GM21360 (cell line): ENCODE data around the gene RPL32.

Source experiments
- ATAC-seq: cut with Tn5 transposase; IDR thresholded peaks from one replicate; pipeline ENCODE4 v1.9.1; 2021; ENCODE audit warnings: mild to moderate bottlenecking, moderate library complexity; ENCODE audit not compliant: unreplicated experiment

RPL32 gene

GRCh38 chr3:12833222-12834161, 7.9 kb downstream of the RPL32 start:
- ATAC-seq, result no peak

GRCh38 chr3:12832350-12833221, 8.8 kb downstream of the RPL32 start:
- ATAC-seq, result no peak

- ATAC-seq, result no peak
These were observed 10.0 kb downstream of the RPL32 start for GRCh38 chr3:12831301-12831866.

GRCh38 chr3:12830785-12831156, 10.6 kb downstream of the RPL32 start:
- no peak for ATAC-seq

GRCh38 chr3:12829886-12830784, 11.2 kb downstream of the RPL32 start:
- ATAC-seq, result no peak

- no peak for ATAC-seq
These were observed 12.0 kb downstream of the RPL32 start for GRCh38 chr3:12829404-12829803.

- ATAC-seq, result no peak
These were observed 12.6 kb downstream of the RPL32 start for GRCh38 chr3:12828751-12829150.

- no peak for ATAC-seq
These were observed 16.2 kb downstream of the RPL32 start for GRCh38 chr3:12825156-12825555.

- no peak for ATAC-seq
These were observed 17.1 kb downstream of the RPL32 start for GRCh38 chr3:12824299-12824698.

GRCh38 chr3:12822725-12823373, 18.5 kb downstream of the RPL32 start:
- no peak for ATAC-seq

GRCh38 chr3:12818773-12819172, 22.6 kb downstream of the RPL32 start:
- ATAC-seq, result no peak

GRCh38 chr3:12818273-12818672, 23.1 kb downstream of the RPL32 start:
- no peak for ATAC-seq

GRCh38 chr3:12817343-12817710, 24.0 kb downstream of the RPL32 start:
- no peak for ATAC-seq

GRCh38 chr3:12816521-12817342, 24.6 kb downstream of the RPL32 start:
- no peak for ATAC-seq

- no peak for ATAC-seq
These were observed 25.6 kb downstream of the RPL32 start for GRCh38 chr3:12815719-12816118.

- no peak for ATAC-seq
These were observed 26.3 kb downstream of the RPL32 start for GRCh38 chr3:12815078-12815477.

GRCh38 chr3:12813967-12814366, 27.4 kb downstream of the RPL32 start:
- ATAC-seq, result no peak

- no peak for ATAC-seq
These were observed 28.6 kb downstream of the RPL32 start for GRCh38 chr3:12812812-12813211.

GRCh38 chr3:12810961-12811360, 30.4 kb downstream of the RPL32 start:
- no peak for ATAC-seq
